Ascending aorta (tissue), 2 donors: Measurements from ENCODE around the gene CNDP1. TPM values are rescaled to one million over a fixed set of nuclear protein-coding genes. Genes with fewer than 3 reads are reported as not detected.
A peak's percentile ranks its signal among the peaks of the same experiment; 100 is the strongest.
"Not testable (repeated sequence)": the region's sequence is repeated elsewhere in the genome, so short reads cannot be mapped to it uniquely, and the experiment has no call there.

Experiments used
- DNase-seq, 2 donors: peaks; one replicate each; pipeline ENCODE4 v3.0.0-alpha.2; 2019; ENCODE audit warnings: low spot score in 2 of 2
- H3K27ac ChIP-seq, 2 donors: fragments of 200-600 bp; sonication (generic); one replicate each; pipeline ENCODE4 v1.5.1; 2016 to 2017; ENCODE audit warnings: mild to moderate bottlenecking in 1 of 2
- H3K27me3 ChIP-seq: fragments of 200-600 bp; sonication (generic); one replicate; pipeline ENCODE4 v1.5.1; 2017
- H3K36me3 ChIP-seq, 2 donors: fragments of 200-600 bp; sonication (generic); one replicate each; pipeline ENCODE4 v1.5.1; 2016
- H3K4me1 ChIP-seq, 2 donors: fragments of 200-600 bp; sonication (generic); one replicate each; pipeline ENCODE4 v1.5.1; 2016 to 2017; ENCODE audit warnings: mild to moderate bottlenecking in 1 of 2
- H3K4me3 ChIP-seq, 2 donors: fragments of 200-600 bp; sonication (generic); one replicate each; pipeline ENCODE4 v1.5.1; 2016 to 2017; ENCODE audit warnings: mild to moderate bottlenecking in 1 of 2
- H3K9me3 ChIP-seq, 2 donors: fragments of 200-600 bp; sonication (generic); one replicate each; pipeline ENCODE4 v1.5.1; 2016
- CTCF ChIP-seq, 3 experiments: fragments of 200-600 bp in 2 of 3; fragments of 450-650 bp in 1 of 3; sonication (generic) in 2 of 3; IDR thresholded peaks; one replicate each; pipeline ENCODE4 v1.5.1; 2016 to 2019; ENCODE audit warnings: antibody characterized with exemption in 3 of 3, mild to moderate bottlenecking in 1 of 3, moderate library complexity in 1 of 3
- intact Hi-C: fragments of 100-400 bp; cut with DNase I; formaldehyde crosslinking; loops from one replicate; pipeline ENCODE4 v1.15.1; 2023
- total RNA-seq: library from RNA; depleted of rRNA; stranded (reverse); fragments of >200 nt; gene quantifications from one replicate; pipeline ENCODE4 v1.1.0, GENCODE V29; 2016

The CNDP1 gene
- total RNA-seq, 1 donor from 2014 or later: not detected

GRCh38 chr18:74500372-74500771, 33.9 kb upstream of the CNDP1 start:
- Histone ChIP-seq H3K36me3 (peaks cover 30 to 45% of the 10 kb centered on the region in 2 donors), H3K27me3 (no peaks in the 10 kb centered on the region), H3K4me1 (peaks cover 0 to 9% of the 10 kb centered on the region in 2 donors), H3K4me3 (no peak overlapping the region), H3K9me3 (no peaks in the 10 kb centered on the region), H3K27ac (no peak overlapping the region)
- no peak for DNase-seq
- intact Hi-C loops: no loop called here
- no peak for TF ChIP-seq CTCF (IDR thresholded peaks at IDR 0.05)

- H3K4me1 ChIP-seq, DNase-seq, H3K27ac ChIP-seq, H3K9me3 ChIP-seq, H3K4me3 ChIP-seq, intact Hi-C loops, H3K27me3 ChIP-seq: not testable (repeated sequence)
- peaks cover 30 to 47% of the 10 kb centered on the region in 2 donors for H3K36me3 ChIP-seq
These were observed 33.5 kb upstream of the CNDP1 start for GRCh38 chr18:74500774-74501173.

- Histone ChIP-seq H3K27me3 (no peaks in the 10 kb centered on the region), H3K9me3 (no peaks in the 10 kb centered on the region), H3K36me3 (peaks cover 31 to 53% of the 10 kb centered on the region in 2 donors), H3K27ac (no peak overlapping the region), H3K4me1 (peaks cover 0 to 9% of the 10 kb centered on the region in 2 donors), H3K4me3 (no peak overlapping the region)
- intact Hi-C loops: no loop called here
- no peak for DNase-seq
- TF ChIP-seq CTCF (IDR thresholded peaks at IDR 0.05): no peak
These were observed 32.9 kb upstream of the CNDP1 start for GRCh38 chr18:74501386-74501785.

- no peaks in the 10 kb centered on the region for H3K27me3 ChIP-seq
- no peaks in the 10 kb centered on the region for H3K4me1 ChIP-seq
- H3K9me3 ChIP-seq: no peaks in the 10 kb centered on the region
- no peak overlapping the region for H3K4me3 ChIP-seq
- no peak for TF ChIP-seq CTCF (IDR thresholded peaks at IDR 0.05)
- peaks cover 49 to 71% of the 10 kb centered on the region in 2 donors for H3K36me3 ChIP-seq
- DNase-seq: no peak
- intact Hi-C loops: no loop called here
- no peak overlapping the region for H3K27ac ChIP-seq
These were observed 31.2 kb upstream of the CNDP1 start for GRCh38 chr18:74503137-74503536.

GRCh38 chr18:74505776-74506175, 28.5 kb upstream of the CNDP1 start:
- TF ChIP-seq CTCF (IDR thresholded peaks at IDR 0.05): no peak
- peaks cover 72 to 95% of the 10 kb centered on the region in 2 donors for H3K36me3 ChIP-seq
- no peak for DNase-seq
- H3K27ac ChIP-seq: no peak overlapping the region
- intact Hi-C loops: no loop called here
- no peaks in the 10 kb centered on the region for H3K27me3 ChIP-seq
- no peaks in the 10 kb centered on the region for H3K9me3 ChIP-seq
- H3K4me3 ChIP-seq: no peak overlapping the region
- no peaks in the 10 kb centered on the region for H3K4me1 ChIP-seq

- no peak for TF ChIP-seq CTCF (IDR thresholded peaks at IDR 0.05)
- DNase-seq: peak in 1 of 2 donors; percentile 58
These were observed 27.7 kb upstream of the CNDP1 start for GRCh38 chr18:74506448-74507084.

More at GRCh38 chr18:74506448-74507084, 27.7 kb upstream of the CNDP1 start:
- peaks cover 77 to 91% of the 10 kb centered on the region in 2 donors for H3K36me3 ChIP-seq
- H3K4me3 ChIP-seq: no peak overlapping the region
- H3K27me3 ChIP-seq: no peaks in the 10 kb centered on the region
- H3K4me1 ChIP-seq: no peaks in the 10 kb centered on the region
- intact Hi-C loops: no loop called here
- H3K9me3 ChIP-seq: no peaks in the 10 kb centered on the region
- no peak overlapping the region for H3K27ac ChIP-seq
